ENCODE measurements around the gene ZNF341.

The ZNF341 gene

GRCh38 chr20:33703498-33704137 lies 28.2 kb upstream of the ZNF341 start:
- no peak for DNase-seq

GRCh38 chr20:33704197-33704924 lies 27.4 kb upstream of the ZNF341 start:
- DNase-seq = no peak

GRCh38 chr20:33707668-33708067 lies 24.1 kb upstream of the ZNF341 start:
- no peak for DNase-seq

GRCh38 chr20:33709398-33709797 lies 22.4 kb upstream of the ZNF341 start:
- peak; percentile 40 for DNase-seq

GRCh38 chr20:33709905-33710541 lies 21.8 kb upstream of the ZNF341 start:
- no peak for DNase-seq

GRCh38 chr20:33710681-33711445 lies 20.9 kb upstream of the ZNF341 start:
- no peak for DNase-seq

- no peak for DNase-seq
Observed at GRCh38 chr20:33711446-33711738, 20.4 kb upstream of the ZNF341 start.

- no peak for DNase-seq
Observed at GRCh38 chr20:33713865-33714367, 17.9 kb upstream of the ZNF341 start.

- no peak for DNase-seq
Observed at GRCh38 chr20:33716498-33716897, 15.3 kb upstream of the ZNF341 start.

GRCh38 chr20:33719277-33719988 lies 12.4 kb upstream of the ZNF341 start:
- DNase-seq = peak; percentile 21

GRCh38 chr20:33719989-33720709 lies 11.6 kb upstream of the ZNF341 start, which contains the start of gene PXMP4:
PXMP4 (minus strand) TSS chr20:33720310; CDS start chr20:33720207, 103 bp downstream.
- peak; percentile 88 for DNase-seq

- no peak for DNase-seq
Observed at GRCh38 chr20:33721391-33722140, 10.2 kb upstream of the ZNF341 start.

- DNase-seq = no peak
Observed at GRCh38 chr20:33724439-33725094, 7.2 kb upstream of the ZNF341 start.

- no peak for DNase-seq
Observed at GRCh38 chr20:33725607-33726264, 6.1 kb upstream of the ZNF341 start.

GRCh38 chr20:33727115-33727479 lies 4.7 kb upstream of the ZNF341 start:
- no peak for DNase-seq

- no peak for DNase-seq
Observed at GRCh38 chr20:33727806-33728205, 4.0 kb upstream of the ZNF341 start.

GRCh38 chr20:33728463-33728862 lies 3.3 kb upstream of the ZNF341 start:
- no peak for DNase-seq

GRCh38 chr20:33729101-33729500 lies 2.7 kb upstream of the ZNF341 start:
- no peak for DNase-seq

GRCh38 chr20:33730946-33731692 lies 677 bp upstream of the ZNF341 start:
- no peak for DNase-seq

All from activated CD4-positive, alpha-beta T cell treated with anti-CD3 and anti-CD28 coated beads for 48 hours (primary cell).